T-cell (primary cell): ENCODE results near the gene ZNF35. TPM values are rescaled to one million over a fixed set of nuclear protein-coding genes. Genes with fewer than 3 reads are reported as not detected.

Experiments used
- total RNA-seq, 35 experiments: library from RNA in 6 of 35; stranded (reverse) in 6 of 35; fragments of 120-200 nt in 1 of 35; gene quantifications; one replicate each; pipeline versions ENCODE4 v1.2.1 to v1.2.4 and lab custom pipeline; 2013 to 2026

ZNF35 gene
- total RNA-seq, 5 donors from 2014 or later (not counting 1 experiment from before 2014, with no cell fraction given) = 2.2 to 3.5 (median 3.0) TPM

Other genes with a start within 250 kb of the ZNF35 start
- gene ZNF445, start 171.1 kb upstream of the ZNF35 start, total RNA-seq = 10 to 100 TPM; 14.1 to 34.8 (median 29.6) TPM
- 1 to 10 TPM; 1.3 to 6.0 (median 4.2) TPM for gene ZKSCAN7, start 93.5 kb upstream of the ZNF35 start, total RNA-seq
- under 1 TPM; 0.23 to 0.95 (median 0.60) TPM for gene ZNF660, start 63.8 kb upstream of the ZNF35 start, total RNA-seq
- 10 to 100 TPM in 3 of 5 donors, 1 to 10 TPM in 2; 8.2 to 16.0 (median 14.4) TPM for gene ZNF197, start 23.7 kb upstream of the ZNF35 start, total RNA-seq
- 1 to 10 TPM; 1.9 to 4.6 (median 2.7) TPM for gene ZNF502, start 63.9 kb downstream of the ZNF35 start, total RNA-seq
- 1 to 10 TPM in 4 of 5 donors, under 1 TPM in 1; 0.65 to 7.5 (median 4.6) TPM for gene ZNF501, start 80.9 kb downstream of the ZNF35 start, total RNA-seq
- gene KIAA1143, start 112.9 kb downstream of the ZNF35 start, total RNA-seq = 10 to 100 TPM; 28.5 to 32.8 (median 29.9) TPM
- gene KIF15, start 113.1 kb downstream of the ZNF35 start, total RNA-seq = under 1 TPM; 0.26 to 0.82 (median 0.43) TPM
- 10 to 100 TPM; 14.8 to 33.0 (median 25.3) TPM for gene TMEM42, start 213.2 kb downstream of the ZNF35 start, total RNA-seq
- gene TGM4, start 225.9 kb downstream of the ZNF35 start, total RNA-seq = not detected